Subcutaneous adipose tissue (tissue), 4 donors: ENCODE data around the gene NBEAL2. TPM values are rescaled to one million over a fixed set of nuclear protein-coding genes. Genes with fewer than 3 reads are reported as not detected.

Experiments used
- total RNA-seq, 4 donors: library from RNA; depleted of rRNA; stranded (reverse); fragments of >200 nt; gene quantifications; one replicate each; pipeline ENCODE4 v1.1.0, GENCODE V29; 2016
- TF ChIP-seq, protein P1 (sequence below): fragments of 450-650 bp; IDR thresholded peaks from one replicate; pipeline ENCODE4 v1.5.1; 2016; ENCODE audit warnings: low read depth, mild to moderate bottlenecking, control low read depth, antibody characterized with exemption, moderate library complexity

The NBEAL2 gene
- total RNA-seq, 4 donors from 2014 or later = 13.4 to 62.2 (median 23.6) TPM

DNA sequence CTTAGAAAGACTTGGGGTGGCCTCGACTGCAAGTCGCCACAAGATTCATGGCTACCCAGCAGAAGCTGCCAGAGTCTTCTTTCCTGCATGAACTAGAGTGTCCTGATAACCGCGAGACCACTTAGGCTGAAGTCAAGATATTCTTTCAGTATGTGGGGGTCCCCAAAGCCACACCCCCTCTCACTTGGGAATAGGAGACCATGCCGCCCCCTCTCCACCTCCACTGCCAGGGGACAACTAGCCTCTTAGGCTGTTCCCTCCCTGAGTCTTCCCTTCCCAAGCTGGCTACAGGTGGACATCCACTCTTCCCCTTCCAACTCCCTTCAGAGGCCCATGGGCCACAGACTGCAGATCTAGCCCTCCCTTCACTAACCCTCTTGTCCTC is 1.7 kb upstream of the NBEAL2 start:
- TF ChIP-seq, protein P1, sequence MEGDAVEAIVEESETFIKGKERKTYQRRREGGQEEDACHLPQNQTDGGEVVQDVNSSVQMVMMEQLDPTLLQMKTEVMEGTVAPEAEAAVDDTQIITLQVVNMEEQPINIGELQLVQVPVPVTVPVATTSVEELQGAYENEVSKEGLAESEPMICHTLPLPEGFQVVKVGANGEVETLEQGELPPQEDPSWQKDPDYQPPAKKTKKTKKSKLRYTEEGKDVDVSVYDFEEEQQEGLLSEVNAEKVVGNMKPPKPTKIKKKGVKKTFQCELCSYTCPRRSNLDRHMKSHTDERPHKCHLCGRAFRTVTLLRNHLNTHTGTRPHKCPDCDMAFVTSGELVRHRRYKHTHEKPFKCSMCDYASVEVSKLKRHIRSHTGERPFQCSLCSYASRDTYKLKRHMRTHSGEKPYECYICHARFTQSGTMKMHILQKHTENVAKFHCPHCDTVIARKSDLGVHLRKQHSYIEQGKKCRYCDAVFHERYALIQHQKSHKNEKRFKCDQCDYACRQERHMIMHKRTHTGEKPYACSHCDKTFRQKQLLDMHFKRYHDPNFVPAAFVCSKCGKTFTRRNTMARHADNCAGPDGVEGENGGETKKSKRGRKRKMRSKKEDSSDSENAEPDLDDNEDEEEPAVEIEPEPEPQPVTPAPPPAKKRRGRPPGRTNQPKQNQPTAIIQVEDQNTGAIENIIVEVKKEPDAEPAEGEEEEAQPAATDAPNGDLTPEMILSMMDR = no peak

DNA sequence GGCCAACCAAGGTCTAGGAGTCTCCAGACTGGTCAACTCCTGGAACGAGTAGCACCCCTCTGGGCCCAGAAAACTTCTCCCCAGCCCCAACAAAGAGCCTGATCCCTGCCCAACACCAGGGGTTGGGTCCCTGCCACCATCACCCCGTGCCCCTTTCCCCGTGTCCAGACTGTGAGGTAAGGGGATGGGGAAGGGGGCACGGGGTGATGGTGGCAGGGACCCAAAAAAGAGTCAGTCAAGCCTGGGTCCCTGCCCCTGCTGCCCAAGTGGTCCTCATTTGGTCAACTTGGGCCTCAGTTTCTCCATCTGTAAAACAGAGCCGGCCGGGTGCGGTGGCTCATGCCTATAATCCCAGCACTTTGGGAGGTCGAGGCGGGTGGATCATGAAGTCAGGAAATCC is 1.1 kb upstream of the NBEAL2 start:
- TF ChIP-seq, protein P1 = no peak

DNA sequence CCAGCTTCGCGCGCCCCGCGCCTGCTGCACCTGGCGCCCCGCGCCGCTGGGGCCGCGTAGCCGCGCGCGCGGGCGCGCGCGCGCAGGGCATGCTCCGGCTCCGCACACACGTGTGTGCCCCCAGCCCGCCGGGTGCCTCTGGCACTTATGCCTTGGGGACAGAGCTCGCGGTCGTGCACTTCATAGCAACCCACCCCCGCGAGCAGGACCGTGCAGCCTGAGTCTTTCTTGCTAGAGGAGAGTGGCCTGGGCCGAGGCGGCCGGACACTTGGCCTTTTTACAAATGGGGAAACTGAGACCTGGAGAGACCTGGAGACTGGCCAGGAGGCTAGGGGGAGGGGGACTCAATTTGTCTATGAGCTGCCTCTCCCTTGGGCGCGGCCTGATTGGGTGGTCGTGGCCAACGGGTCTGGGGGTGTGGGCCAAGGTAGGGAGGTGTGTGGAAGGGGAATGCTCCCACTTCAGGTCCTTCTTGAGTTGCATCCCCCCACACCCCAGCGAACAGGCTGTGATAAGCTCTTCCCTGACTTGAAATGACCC is 562 bp downstream of the NBEAL2 start:
- TF ChIP-seq, protein P1 = no peak

DNA sequence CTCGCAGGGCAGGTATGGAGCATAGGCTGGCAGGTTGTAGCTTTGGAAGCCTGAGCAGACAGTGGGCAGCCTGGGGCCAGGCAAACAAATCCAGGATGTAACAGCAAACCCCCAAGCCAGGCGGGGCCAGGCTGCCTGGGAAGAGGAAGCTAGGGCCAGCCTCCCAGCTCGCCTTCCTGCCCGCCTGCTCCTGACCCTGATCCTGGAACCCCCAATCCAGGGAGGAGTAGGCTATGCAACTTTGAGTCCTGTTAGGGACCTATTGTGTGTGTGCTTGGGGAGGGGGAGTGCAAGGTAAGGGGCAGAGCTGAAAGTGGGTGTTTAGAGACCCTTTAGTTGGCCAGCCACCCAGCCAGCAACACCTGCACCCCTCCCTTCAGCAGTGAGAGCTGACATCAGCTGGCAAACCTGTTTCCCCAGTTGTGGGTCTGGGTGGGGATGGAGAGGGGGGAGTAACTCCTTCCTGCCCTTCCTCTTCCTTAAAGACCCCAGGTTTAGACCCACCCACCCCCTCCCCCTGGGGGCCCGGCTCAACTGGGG is 2.5 kb downstream of the NBEAL2 start:
- TF ChIP-seq, protein P1 = no peak

DNA sequence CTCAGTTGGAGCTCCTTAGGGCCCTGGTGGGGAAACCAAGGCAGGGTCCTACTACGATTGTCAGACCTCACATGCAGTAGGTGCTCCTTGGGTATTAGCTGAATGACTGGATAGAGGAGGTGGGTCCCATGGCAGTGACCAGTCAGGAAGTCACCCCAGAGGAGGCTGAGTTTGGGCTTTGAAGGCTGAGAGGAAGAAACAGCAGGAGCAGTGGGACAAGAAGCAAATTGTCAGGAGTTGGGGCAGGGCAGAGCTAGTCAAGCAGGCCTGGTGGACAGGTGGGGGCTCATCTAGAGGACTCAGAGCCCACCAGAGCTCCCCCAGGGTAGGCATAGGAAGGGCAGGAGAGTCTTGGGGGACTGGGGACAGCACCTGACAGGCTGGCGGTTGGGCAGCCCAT is 3.1 kb downstream of the NBEAL2 start:
- TF ChIP-seq, protein P1 = no peak

DNA sequence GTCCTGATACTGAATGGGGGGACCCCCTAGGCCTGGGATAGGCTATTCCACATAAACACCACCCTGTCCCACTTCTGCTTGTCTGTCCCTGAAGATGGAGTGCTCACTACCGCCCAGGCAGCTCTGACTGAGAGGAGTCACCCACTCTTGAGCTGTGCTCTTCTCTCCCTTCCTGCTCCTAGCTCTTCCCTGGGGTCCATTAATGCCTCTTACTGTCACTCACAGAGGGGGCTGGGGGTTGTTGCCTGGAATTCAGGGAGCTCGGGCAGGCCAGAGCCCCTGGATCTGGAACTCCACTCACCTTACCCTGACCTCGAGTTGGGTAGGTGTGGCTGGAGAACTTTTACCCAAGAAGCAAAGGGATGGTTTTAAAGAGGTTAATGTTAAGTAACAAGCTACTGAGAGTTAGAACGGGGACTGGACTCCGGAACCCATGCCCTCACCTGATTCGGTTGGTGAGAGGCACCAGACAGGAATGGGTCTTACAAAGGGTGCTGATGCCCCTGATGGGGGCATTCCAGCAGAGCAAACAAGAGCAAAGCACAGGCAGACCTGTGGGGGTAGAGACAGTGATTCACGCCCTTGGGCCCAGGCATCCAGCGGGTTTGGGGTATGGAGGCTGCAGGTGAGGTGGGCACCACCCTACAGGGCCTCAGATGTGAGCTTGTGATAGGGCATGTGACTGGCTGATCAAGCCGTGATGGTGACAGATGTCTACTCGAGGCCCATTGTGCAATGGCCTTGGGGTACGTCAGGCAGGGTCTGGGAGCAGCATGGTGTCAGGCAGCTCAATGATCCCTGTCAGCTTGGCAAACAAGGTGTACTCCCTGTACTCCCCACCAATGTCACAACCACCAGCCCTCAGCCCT is 5.4 kb downstream of the NBEAL2 start:
- TF ChIP-seq, protein P1 = no peak

DNA sequence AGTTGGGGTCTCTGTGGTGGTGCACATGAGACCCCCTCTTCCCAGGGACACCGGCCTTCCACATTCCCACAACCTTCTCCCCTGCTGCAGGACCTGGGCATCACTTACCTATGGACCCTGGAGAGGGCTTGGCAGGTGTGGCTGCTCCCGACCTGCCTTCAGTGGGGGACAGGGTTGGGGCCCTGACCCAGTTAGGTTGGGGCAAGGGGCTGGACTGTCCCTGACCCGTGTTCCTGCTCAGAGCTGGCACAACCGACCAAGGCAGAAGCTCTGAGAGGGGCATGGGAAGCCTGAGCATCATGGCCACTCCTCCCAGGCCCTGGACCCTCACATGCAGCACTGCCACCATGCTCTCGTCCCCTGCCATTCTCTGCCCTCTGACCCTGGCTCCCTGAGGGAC is 6.1 kb downstream of the NBEAL2 start:
- TF ChIP-seq, protein P1 = no peak
